H1 (cell line): ENCODE data around the gene GZF1. TPM values are rescaled to one million over a fixed set of nuclear protein-coding genes. Genes with fewer than 3 reads are reported as not detected.

Experiments
- CTCF ChIA-PET: fragments of 300-600 bp; sonication (Branson Sonifier 250); formaldehyde crosslinking; loops from one replicate; lab custom pipeline; 2021; ENCODE audit not compliant: partially characterized antibody; lab: Charles Lee
- POLR2A ChIA-PET: fragments of 300-600 bp; sonication (Branson Sonifier 250); formaldehyde crosslinking; loops from one replicate; lab custom pipeline; 2021; ENCODE audit warnings: inconsistent platforms; ENCODE audit not compliant: partially characterized antibody; lab: Charles Lee
- DNase-seq, 2 experiments: peaks; one replicate each; pipeline versions ENCODE4 v3.0.0 to v3.0.0-alpha.2; 2010 to 2022; ENCODE audit warnings: low spot score in 2 of 2, low read depth in 1 of 2, mixed read lengths in 1 of 2
- FAIRE-seq: peaks from 2 replicates; lab custom pipeline; 2011; peaks lifted over from hg19 to GRCh38; lab: Jason Lieb, UNC
- H2AFZ ChIP-seq: 2 replicates; pipeline ENCODE4 v1.8.1; 2012; ENCODE audit warnings: low read length, inconsistent platforms
- H2AK5ac ChIP-seq: 2 replicates; pipeline ENCODE4 v1.6.1; 2013; ENCODE audit warnings: low read depth, low read length
- H2BK120ac ChIP-seq: replicated peaks from 2 replicates; pipeline ENCODE3; 2013; ENCODE audit warnings: low read depth, low read length, inconsistent platforms
- H2BK12ac ChIP-seq: 2 replicates; pipeline ENCODE4 v1.6.1; 2013; ENCODE audit warnings: low read depth, low read length
- H2BK15ac ChIP-seq: 2 replicates; pipeline ENCODE4 v1.6.1; 2013; ENCODE audit warnings: low read length
- H2BK20ac ChIP-seq: 2 replicates; pipeline ENCODE4 v1.6.1; 2013; ENCODE audit warnings: low read length
- H2BK5ac ChIP-seq: 2 replicates; pipeline ENCODE4 v1.6.1; 2013; ENCODE audit warnings: low read depth, low read length
- H3K14ac ChIP-seq: 2 replicates; pipeline ENCODE4 v1.6.1; 2013; ENCODE audit warnings: inconsistent platforms; ENCODE audit not compliant: insufficient read length
- H3K18ac ChIP-seq: 2 replicates; pipeline ENCODE4 v1.6.1; 2013; ENCODE audit warnings: low read length; ENCODE audit errors: extremely low read depth
- H3K23ac ChIP-seq: 2 replicates; pipeline ENCODE4 v1.6.1; 2013; ENCODE audit warnings: inconsistent platforms; ENCODE audit not compliant: insufficient read length
- H3K23me2 ChIP-seq: 2 replicates; pipeline ENCODE4 v1.6.1; 2013; ENCODE audit warnings: low read depth, low read length
- H3K27ac ChIP-seq: 2 replicates; pipeline ENCODE4 v1.6.1; 2011; ENCODE audit warnings: low read depth, low read length, inconsistent platforms
- H3K27me3 ChIP-seq, 4 experiments: replicated peaks in 1 of 4; 1 replicate in 1 of 4; 2 replicates in 3 of 4; pipeline versions ENCODE4 v1.6.1 to v1.8.1; 2011 to 2013; ENCODE audit warnings: low read length in 3 of 4, mild to moderate bottlenecking in 3 of 4, inconsistent platforms in 2 of 4, mixed read lengths in 2 of 4, moderate library complexity in 1 of 4; ENCODE audit not compliant: control insufficient read depth in 3 of 4, insufficient read depth in 3 of 4; ENCODE audit errors: extremely low read depth in 1 of 4
- H3K36me3 ChIP-seq, 4 experiments: 2 replicates each; pipeline versions ENCODE4 v1.6.1 to v1.8.1; 2011 to 2013; ENCODE audit warnings: mild to moderate bottlenecking in 4 of 4, low read length in 3 of 4, moderate library complexity in 2 of 4, control low read depth in 1 of 4, inconsistent platforms in 1 of 4; ENCODE audit not compliant: insufficient read depth in 4 of 4, control insufficient read depth in 2 of 4
- H3K4ac ChIP-seq: replicated peaks from 2 replicates; pipeline ENCODE3; 2013; ENCODE audit warnings: low read length, low read depth, mixed read lengths, inconsistent platforms; ENCODE audit not compliant: insufficient read length
- H3K4me1 ChIP-seq, 4 experiments: replicated peaks in 1 of 4; 1 replicate in 1 of 4; 2 replicates in 3 of 4; pipeline versions ENCODE4 v1.6.1 to v1.8.1; 2011 to 2013; ENCODE audit warnings: low read length in 3 of 4, inconsistent platforms in 2 of 4, mixed read lengths in 1 of 4; ENCODE audit not compliant: insufficient read depth in 4 of 4, control insufficient read depth in 3 of 4
- H3K4me2 ChIP-seq, 2 experiments: 2 replicates each; pipeline versions ENCODE4 v1.6.1 to v1.8.1; 2011 to 2013; ENCODE audit warnings: low read depth in 2 of 2, low read length in 2 of 2, control low read depth in 1 of 2, inconsistent platforms in 1 of 2, mild to moderate bottlenecking in 1 of 2; ENCODE audit not compliant: insufficient read depth in 1 of 2
- H3K4me3 ChIP-seq, 4 experiments: fragments of 200-600, 300-600 bp in 1 of 4; sonication (generic), shearing (Covaris generic), sonication (Bioruptor Twin) in 1 of 4; 2 replicates each; pipeline versions ENCODE4 v1.5.1 to v1.8.1; 2011 to 2016; ENCODE audit warnings: low read length in 4 of 4, low read depth in 3 of 4, control low read depth in 2 of 4, inconsistent platforms in 2 of 4, mild to moderate bottlenecking in 2 of 4, mixed read lengths in 1 of 4, moderate library complexity in 1 of 4; ENCODE audit not compliant: insufficient read depth in 2 of 4; ENCODE audit errors: extremely low read depth in 1 of 4
- H3K56ac ChIP-seq: replicated peaks from 2 replicates; pipeline ENCODE3; 2013; ENCODE audit warnings: low read depth, mild to moderate bottlenecking, mixed read lengths, low read length, inconsistent platforms; ENCODE audit not compliant: insufficient read length
- H3K79me1 ChIP-seq: 2 replicates; pipeline ENCODE4 v1.6.1; 2013; ENCODE audit warnings: low read depth, low read length, control low read depth
- H3K79me2 ChIP-seq, 2 experiments: 2 replicates each; pipeline versions ENCODE4 v1.6.1 to v1.8.1; 2012 to 2013; ENCODE audit warnings: low read length in 2 of 2, mild to moderate bottlenecking in 2 of 2, inconsistent platforms in 1 of 2; ENCODE audit not compliant: insufficient read depth in 2 of 2, control insufficient read depth in 1 of 2
- H3K9ac ChIP-seq, 4 experiments: replicated peaks in 1 of 4; 1 replicate in 1 of 4; 2 replicates in 3 of 4; pipeline versions ENCODE4 v1.6.1 to v1.8.1; 2011 to 2013; ENCODE audit warnings: low read depth in 3 of 4, low read length in 3 of 4, control low read depth in 2 of 4, mild to moderate bottlenecking in 2 of 4, moderate library complexity in 2 of 4, inconsistent platforms in 1 of 4; ENCODE audit errors: extremely low read depth in 1 of 4
- H3K9me3 ChIP-seq, 2 experiments: 2 replicates each; pipeline versions ENCODE4 v1.6.1 to v1.8.1; 2012 to 2013; ENCODE audit warnings: mild to moderate bottlenecking in 2 of 2, moderate library complexity in 2 of 2, control low read depth in 1 of 2, inconsistent platforms in 1 of 2, low read depth in 1 of 2, low read length in 1 of 2, mixed read lengths in 1 of 2; ENCODE audit not compliant: insufficient read depth in 2 of 2
- H4K20me1 ChIP-seq, 2 experiments: replicated peaks in 1 of 2; 2 replicates each; pipeline versions ENCODE3 to v1.8.1; 2011 to 2013; ENCODE audit warnings: inconsistent platforms in 2 of 2, low read length in 2 of 2, mild to moderate bottlenecking in 1 of 2; ENCODE audit not compliant: insufficient read depth in 2 of 2, control insufficient read depth in 1 of 2
- H4K5ac ChIP-seq: 2 replicates; pipeline ENCODE4 v1.6.1; 2013; ENCODE audit warnings: low read length, low read depth, mixed read lengths, inconsistent platforms; ENCODE audit not compliant: insufficient read length
- H4K8ac ChIP-seq: 2 replicates; pipeline ENCODE4 v1.8.0; 2013; ENCODE audit warnings: mild to moderate bottlenecking, moderate library complexity, low read length, inconsistent platforms; ENCODE audit not compliant: insufficient read depth; ENCODE audit errors: extremely low read depth
- H4K91ac ChIP-seq: replicated peaks from 2 replicates; pipeline ENCODE3; 2013; ENCODE audit warnings: low read length, mixed read lengths, inconsistent platforms; ENCODE audit not compliant: insufficient read length
- CREB1 ChIP-seq: IDR thresholded peaks from 2 replicates; pipeline ENCODE4 v1.6.1; 2012; ENCODE audit warnings: inconsistent platforms
- CTBP2 ChIP-seq: IDR thresholded peaks from 2 replicates; pipeline ENCODE4 v1.7.0; 2011; ENCODE audit warnings: borderline replicate concordance, mild to moderate bottlenecking, moderate library complexity, mixed read lengths, low read length; ENCODE audit not compliant: insufficient read depth, insufficient read length
- EP300 ChIP-seq, 2 experiments: IDR thresholded peaks; 1 replicate in 1 of 2; 2 replicates in 1 of 2; pipeline ENCODE4 v1.6.1; 2011 to 2012; ENCODE audit warnings: low read depth in 2 of 2, low read length in 2 of 2, mild to moderate bottlenecking in 2 of 2, borderline replicate concordance in 1 of 2, inconsistent platforms in 1 of 2, moderate library complexity in 1 of 2
- FOSL1 ChIP-seq: IDR thresholded peaks from 2 replicates; pipeline ENCODE4 v1.6.1; 2011; ENCODE audit warnings: mild to moderate bottlenecking, low read depth, low read length, moderate library complexity; ENCODE audit not compliant: insufficient read depth
- JUN ChIP-seq: IDR thresholded peaks from 2 replicates; pipeline ENCODE4 v1.6.1; 2011; ENCODE audit warnings: low read depth, mild to moderate bottlenecking, improper control_type of control experiment, low read length
- RBBP5 ChIP-seq: IDR thresholded peaks from 2 replicates; pipeline ENCODE4 v1.7.1; 2012; ENCODE audit warnings: low read depth, mild to moderate bottlenecking, inconsistent platforms, low read length, moderate library complexity, borderline replicate concordance
- RFX5 ChIP-seq: IDR thresholded peaks from 2 replicates; pipeline ENCODE4 v1.6.1; 2011; ENCODE audit warnings: low read depth, low read length, improper control_type of control experiment, borderline replicate concordance
- SRF ChIP-seq: IDR thresholded peaks from 2 replicates; pipeline ENCODE4 v1.6.1; 2011; ENCODE audit warnings: mild to moderate bottlenecking, low read depth, low read length, moderate library complexity
- TBP ChIP-seq: IDR thresholded peaks from 2 replicates; pipeline ENCODE4 v1.6.1; 2011; ENCODE audit warnings: low read depth, low read length, improper control_type of control experiment
- WGBS, 2 experiments: shearing (Covaris generic) in 1 of 2; methylation state at CpG; one replicate each; pipeline versions ENCODE4 v1.1.6 to v1.1.7; 2013 to 2015; ENCODE audit warnings: low lambda C conversion rate in 2 of 2, mixed read lengths in 2 of 2, inconsistent platforms in 1 of 2, low coverage in 1 of 2, missing lambda C conversion rate in 1 of 2; ENCODE audit not compliant: insufficient replicate concordance in 2 of 2, insufficient coverage in 1 of 2, insufficient read length in 1 of 2; ENCODE audit errors: extremely low coverage in 1 of 2, missing lambda C conversion rate in 1 of 2; 5-methylcytosine and 5-hydroxymethylcytosine counted together
- polyA plus RNA-seq, 7 experiments: library from polyadenylated mRNA; depleted of rRNA in 3 of 7; stranded (reverse) in 5 of 7; unstranded in 2 of 7; fragments of >200 nt in 5 of 7; fragments of 200-250 nt in 2 of 7; gene quantifications; 1 replicate in 5 of 7; 2 replicates in 1 of 7; 4 replicates in 1 of 7; pipeline versions ENCODE4 v1.2.1 to v1.2.3, GENCODE V29; 2011 to 2013; ENCODE audit warnings: missing spikeins in 2 of 7, mixed read lengths in 2 of 7
- total RNA-seq: library from RNA; stranded (reverse); fragmentation: NEBNext Ultra II Directional; extraction: Animal tissue kit (Norgen Biotek cat#: 25700); gene quantifications from 2 replicates; pipeline ENCODE4 v1.2.1, GENCODE V29; 2021
- TF ChIP-seq, protein P1 (sequence below), 3 experiments: IDR thresholded peaks; 1 replicate in 2 of 3; 2 replicates in 1 of 3; pipeline versions ENCODE4 v1.5.1 to v1.6.1; 2011; ENCODE audit warnings: low read length in 3 of 3, mild to moderate bottlenecking in 3 of 3, inconsistent platforms in 2 of 3, low read depth in 1 of 3, moderate library complexity in 1 of 3; ENCODE audit not compliant: insufficient read depth in 1 of 3; ENCODE audit errors: control extremely low read depth in 1 of 3

Gene GZF1
- total and polyA plus RNA-seq, 2 of the 8 experiments (the other 6 are each of a cell fraction or from before 2014, with no cell fraction given): 8.2 to 11.9 TPM

GRCh38 chr20:23346002-23346401, 16.0 kb upstream of the GZF1 start:
- H3K27me3 ChIP-seq: no peaks in the 10 kb centered on the region
- ChIA-PET POLR2A (no interaction called here), CTCF (no interaction called here)
- no peak overlapping the region for H3K14ac ChIP-seq
- H2AK5ac ChIP-seq: peak overlapping the region; percentile 43; the same call in 1 of the 2 replicates
- H3K18ac ChIP-seq: no peak overlapping the region
- H3K4ac ChIP-seq: no peak overlapping the region
- no peak overlapping the region for H3K56ac ChIP-seq
- no peak overlapping the region for H3K4me2 ChIP-seq
- H4K20me1 ChIP-seq: no peaks in the 10 kb centered on the region
- peaks cover 0 to 8% (median 4%) of the 10 kb centered on the region in 4 experiments; a peak in 5 of 7 replicates for H3K4me1 ChIP-seq
- H4K91ac ChIP-seq: no peak overlapping the region
- H3K23ac ChIP-seq: no peak overlapping the region
- H3K9ac ChIP-seq: no peak overlapping the region
- no peak overlapping the region for H2BK120ac ChIP-seq
- H3K79me1 ChIP-seq: 0 out of 2 replicates have a peak, but pooled peaks cover 1% of the 10 kb centered on the region
- H2BK5ac ChIP-seq: no peak overlapping the region
- no peak overlapping the region for H2BK20ac ChIP-seq
- no peaks in the 10 kb centered on the region for H3K36me3 ChIP-seq
- H3K4me3 ChIP-seq: no peak overlapping the region
- 80% methylated on average over 4 of the region's 4 CpGs; no CpG with 5 or more reads in 1 of the 2 experiments for WGBS, 2 experiments
- FAIRE-seq: no peak
- H3K9me3 ChIP-seq: peaks cover 0 to 4% of the 10 kb centered on the region in 2 experiments; a peak in 1 of 4 replicates
- H3K23me2 ChIP-seq: peaks cover 8% of the 10 kb centered on the region; the same call in 1 of the 2 replicates
- no peak overlapping the region for H2BK12ac ChIP-seq
- DNase-seq: no peak
- no peak overlapping the region for H4K8ac ChIP-seq
- H2AFZ ChIP-seq: no peak overlapping the region
- H4K5ac ChIP-seq: no peak overlapping the region
- H2BK15ac ChIP-seq: no peak overlapping the region
- H3K27ac ChIP-seq: no peak overlapping the region
- H3K79me2 ChIP-seq: peaks cover 0 to 1% of the 10 kb centered on the region in 2 experiments; a peak in 1 of 4 replicates
- TF ChIP-seq JUN: no peak
- TF ChIP-seq CTBP2: no peak
- no peak for TF ChIP-seq SRF
- no peak for TF ChIP-seq EP300 (IDR thresholded peaks at IDR 0.05; ENCODE audit: borderline replicate concordance in 1 of 2, low read depth in 2 of 2, low read length in 2 of 2)
- TF ChIP-seq RBBP5: no peak
- no peak for TF ChIP-seq CREB1
- TF ChIP-seq TBP: no peak
- no peak for TF ChIP-seq FOSL1
- TF ChIP-seq, protein P1, sequence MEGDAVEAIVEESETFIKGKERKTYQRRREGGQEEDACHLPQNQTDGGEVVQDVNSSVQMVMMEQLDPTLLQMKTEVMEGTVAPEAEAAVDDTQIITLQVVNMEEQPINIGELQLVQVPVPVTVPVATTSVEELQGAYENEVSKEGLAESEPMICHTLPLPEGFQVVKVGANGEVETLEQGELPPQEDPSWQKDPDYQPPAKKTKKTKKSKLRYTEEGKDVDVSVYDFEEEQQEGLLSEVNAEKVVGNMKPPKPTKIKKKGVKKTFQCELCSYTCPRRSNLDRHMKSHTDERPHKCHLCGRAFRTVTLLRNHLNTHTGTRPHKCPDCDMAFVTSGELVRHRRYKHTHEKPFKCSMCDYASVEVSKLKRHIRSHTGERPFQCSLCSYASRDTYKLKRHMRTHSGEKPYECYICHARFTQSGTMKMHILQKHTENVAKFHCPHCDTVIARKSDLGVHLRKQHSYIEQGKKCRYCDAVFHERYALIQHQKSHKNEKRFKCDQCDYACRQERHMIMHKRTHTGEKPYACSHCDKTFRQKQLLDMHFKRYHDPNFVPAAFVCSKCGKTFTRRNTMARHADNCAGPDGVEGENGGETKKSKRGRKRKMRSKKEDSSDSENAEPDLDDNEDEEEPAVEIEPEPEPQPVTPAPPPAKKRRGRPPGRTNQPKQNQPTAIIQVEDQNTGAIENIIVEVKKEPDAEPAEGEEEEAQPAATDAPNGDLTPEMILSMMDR (IDR thresholded peaks at IDR 0.05; ENCODE audit: control extremely low read depth in 1 of 3, insufficient read depth in 1 of 3, low read depth in 1 of 3, low read length in 3 of 3): no peak
- no peak for TF ChIP-seq RFX5
